NK-92 (cell line): ENCODE data around the gene SYT12.
"Not testable (repeated sequence)": the region's sequence is repeated elsewhere in the genome, so short reads cannot be mapped to it uniquely, and the experiment has no call there.

ENCODE experiments used
- DNase-seq: peaks from one replicate; lab custom pipeline; 2025; ENCODE audit not compliant: unreplicated experiment; lab: John Stamatoyannopoulos, UW

The SYT12 gene

GRCh38 chr11:66992041-66992440 is 30.9 kb upstream of the SYT12 start:
- no peak for DNase-seq

- DNase-seq, result no peak
Measured at GRCh38 chr11:66996609-66997273, 26.2 kb upstream of the SYT12 start.

GRCh38 chr11:66999555-66999954 is 23.4 kb upstream of the SYT12 start:
- no peak for DNase-seq

GRCh38 chr11:67001332-67001731 is 21.6 kb upstream of the SYT12 start:
- DNase-seq, result no peak

GRCh38 chr11:67002297-67002913 is 20.5 kb upstream of the SYT12 start:
- no peak for DNase-seq

- no peak for DNase-seq
Measured at GRCh38 chr11:67002921-67003411, 20.0 kb upstream of the SYT12 start.

GRCh38 chr11:67005200-67005599 is 17.7 kb upstream of the SYT12 start:
- DNase-seq, result not testable (repeated sequence)

- no peak for DNase-seq
Measured at GRCh38 chr11:67006029-67006884, 16.7 kb upstream of the SYT12 start.

- DNase-seq, result no peak
Measured at GRCh38 chr11:67007126-67007525, 15.8 kb upstream of the SYT12 start.

- DNase-seq, result no peak
Measured at GRCh38 chr11:67010296-67010905, 12.5 kb upstream of the SYT12 start.

- no peak for DNase-seq
Measured at GRCh38 chr11:67013511-67014045, 9.4 kb upstream of the SYT12 start.

GRCh38 chr11:67014343-67014742 is 8.6 kb upstream of the SYT12 start:
- no peak for DNase-seq

- no peak for DNase-seq
Measured at GRCh38 chr11:67015048-67015447, 7.9 kb upstream of the SYT12 start.

- no peak for DNase-seq
Measured at GRCh38 chr11:67016550-67016949, 6.4 kb upstream of the SYT12 start.

- no peak for DNase-seq
Measured at GRCh38 chr11:67020949-67021348, 2.0 kb upstream of the SYT12 start.

- no peak for DNase-seq
Measured at GRCh38 chr11:67022341-67022933, 497 bp upstream of the SYT12 start.

GRCh38 chr11:67023957-67024353 is 1.0 kb downstream of the SYT12 start:
- DNase-seq, result no peak

GRCh38 chr11:67024410-67024809 is 1.5 kb downstream of the SYT12 start:
- DNase-seq, result no peak

GRCh38 chr11:67024966-67025365 is 2.0 kb downstream of the SYT12 start:
- no peak for DNase-seq

GRCh38 chr11:67025750-67026149 is 2.8 kb downstream of the SYT12 start:
- DNase-seq, result no peak

- no peak for DNase-seq
Measured at GRCh38 chr11:67026941-67027340, 4.0 kb downstream of the SYT12 start.
